T follicular helper cell (primary cell): ENCODE measurements around the gene ICOSLG.
A peak's percentile ranks its signal among the peaks of the same experiment; 100 is the strongest.
"Not testable (repeated sequence)": the region's sequence is repeated elsewhere in the genome, so short reads cannot be mapped to it uniquely, and the experiment has no call there.

ENCODE experiments used
- DNase-seq: peaks from one replicate; pipeline ENCODE4 v3.0.0-alpha.2; 2020; ENCODE audit warnings: low read depth

Gene ICOSLG

DNA sequence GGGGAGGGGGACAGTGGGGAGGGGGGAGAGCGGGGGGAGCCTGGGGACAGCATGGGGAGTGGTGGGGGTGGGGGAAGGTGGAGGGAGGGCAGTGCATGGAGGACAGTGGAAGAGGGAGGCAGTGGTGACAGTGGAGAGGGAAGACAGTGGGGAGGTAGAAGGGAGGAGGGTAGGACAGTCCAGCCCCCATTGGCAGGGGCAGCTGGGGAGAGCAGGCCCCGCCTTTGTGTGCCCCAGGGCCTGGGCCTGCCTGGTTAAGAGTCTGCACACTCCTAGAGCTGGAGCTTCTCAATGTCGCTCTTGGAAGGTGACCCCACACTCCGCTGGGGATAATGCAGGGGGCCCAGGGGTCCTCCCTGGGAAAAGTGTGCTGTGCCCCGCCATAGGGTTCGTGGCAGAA, 15.1 kb downstream of the ICOSLG start:
- DNase-seq, result not testable (repeated sequence)

DNA sequence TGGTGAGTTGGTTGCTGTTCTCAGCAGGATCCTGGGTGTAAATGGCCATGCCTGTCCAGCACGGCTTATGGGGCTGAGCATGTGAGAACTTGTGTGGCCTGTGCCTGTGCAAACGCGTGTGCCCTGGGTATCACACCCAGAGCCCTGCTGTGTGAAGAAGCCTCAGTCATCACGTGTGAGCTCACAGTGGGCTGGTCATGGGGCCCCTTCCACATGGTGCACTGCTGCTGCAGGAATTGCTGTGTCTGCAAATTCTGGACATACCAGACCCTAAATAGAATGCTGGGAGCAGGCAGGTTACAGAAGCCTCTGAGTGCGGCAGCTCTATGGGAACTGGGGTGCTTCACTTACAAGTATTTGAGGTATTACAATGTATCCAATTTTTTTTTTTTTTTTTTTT, 17.4 kb downstream of the ICOSLG start:
- DNase-seq, result not testable (repeated sequence)

DNA sequence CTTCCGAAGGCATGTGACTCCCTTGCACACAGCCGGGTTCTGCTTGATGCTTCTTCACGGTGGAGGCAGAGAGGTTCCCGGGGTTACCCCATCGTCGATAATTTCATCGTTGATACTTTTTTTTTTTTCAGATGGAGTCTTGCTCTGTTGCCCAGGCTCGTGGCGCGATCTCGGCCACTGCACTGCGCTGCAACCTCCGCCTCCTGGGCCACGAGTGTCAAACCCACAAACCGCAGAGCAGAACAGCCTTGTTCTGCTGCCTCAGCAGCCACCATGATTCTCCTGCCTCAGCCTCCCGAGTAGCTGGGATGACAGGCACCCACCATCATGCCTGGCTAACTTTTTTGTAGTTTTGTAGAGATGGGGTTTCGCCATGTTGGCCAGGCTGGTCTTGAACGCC, 20.1 kb downstream of the ICOSLG start:
- DNase-seq, result not testable (repeated sequence)

DNA sequence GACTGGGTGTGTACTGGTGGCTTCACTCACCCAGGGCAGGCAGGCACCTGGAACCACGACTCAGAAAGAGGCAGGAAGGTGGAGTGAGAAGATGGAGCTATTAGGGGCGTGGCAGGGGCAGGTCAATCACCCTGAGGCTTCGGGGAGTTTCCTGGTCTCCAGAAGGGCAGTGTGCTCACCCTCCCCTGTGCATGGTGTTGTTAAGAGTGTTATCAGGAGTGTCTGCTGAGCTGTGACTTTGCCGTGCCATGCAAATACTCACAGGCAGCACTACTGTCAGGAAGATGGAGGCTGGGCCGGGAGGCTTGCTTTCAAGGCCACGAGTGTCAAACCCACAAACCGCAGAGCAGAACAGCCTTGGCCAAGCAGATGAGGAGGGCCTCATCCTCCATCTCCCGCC, 22.3 kb downstream of the ICOSLG start:
- not testable (repeated sequence) for DNase-seq

DNA sequence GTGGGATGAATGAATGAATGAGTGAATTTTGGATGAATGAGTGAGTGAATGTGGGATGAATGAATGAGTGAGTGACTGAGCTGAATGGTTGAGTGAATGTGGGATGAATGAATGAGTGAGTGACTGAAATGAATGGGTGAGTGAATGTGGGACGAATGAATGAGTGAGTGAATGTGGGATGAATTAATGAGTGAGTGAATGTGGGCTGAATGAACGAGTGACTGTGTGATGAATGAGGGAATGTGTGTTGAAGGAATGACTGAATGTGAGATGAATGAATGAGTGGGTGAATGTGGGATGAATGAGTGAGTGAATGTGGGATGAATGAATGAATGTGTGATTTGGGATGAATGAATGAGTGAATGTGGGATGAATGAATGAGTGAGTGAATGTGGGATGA, 28.8 kb downstream of the ICOSLG start:
- not testable (repeated sequence) for DNase-seq

DNA sequence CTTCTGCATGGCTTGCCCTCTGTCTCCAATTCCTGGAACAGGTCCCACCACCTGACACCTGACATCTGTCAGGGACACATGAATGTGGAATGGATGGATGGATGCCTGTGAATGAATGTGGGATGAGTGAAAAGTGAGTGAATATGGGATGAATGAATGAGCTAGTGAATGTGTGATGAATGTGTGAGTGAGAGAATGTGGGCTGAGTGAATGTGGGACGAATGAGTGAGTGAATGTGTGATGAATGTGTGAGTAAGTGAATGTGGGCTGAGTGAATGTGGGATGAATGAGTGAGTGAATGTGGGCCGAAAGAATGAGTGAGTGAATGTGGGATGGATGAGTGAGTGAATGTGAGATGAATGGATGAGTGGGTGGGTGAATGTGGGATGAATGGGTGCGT, 29.2 kb downstream of the ICOSLG start:
- not testable (repeated sequence) for DNase-seq

DNA sequence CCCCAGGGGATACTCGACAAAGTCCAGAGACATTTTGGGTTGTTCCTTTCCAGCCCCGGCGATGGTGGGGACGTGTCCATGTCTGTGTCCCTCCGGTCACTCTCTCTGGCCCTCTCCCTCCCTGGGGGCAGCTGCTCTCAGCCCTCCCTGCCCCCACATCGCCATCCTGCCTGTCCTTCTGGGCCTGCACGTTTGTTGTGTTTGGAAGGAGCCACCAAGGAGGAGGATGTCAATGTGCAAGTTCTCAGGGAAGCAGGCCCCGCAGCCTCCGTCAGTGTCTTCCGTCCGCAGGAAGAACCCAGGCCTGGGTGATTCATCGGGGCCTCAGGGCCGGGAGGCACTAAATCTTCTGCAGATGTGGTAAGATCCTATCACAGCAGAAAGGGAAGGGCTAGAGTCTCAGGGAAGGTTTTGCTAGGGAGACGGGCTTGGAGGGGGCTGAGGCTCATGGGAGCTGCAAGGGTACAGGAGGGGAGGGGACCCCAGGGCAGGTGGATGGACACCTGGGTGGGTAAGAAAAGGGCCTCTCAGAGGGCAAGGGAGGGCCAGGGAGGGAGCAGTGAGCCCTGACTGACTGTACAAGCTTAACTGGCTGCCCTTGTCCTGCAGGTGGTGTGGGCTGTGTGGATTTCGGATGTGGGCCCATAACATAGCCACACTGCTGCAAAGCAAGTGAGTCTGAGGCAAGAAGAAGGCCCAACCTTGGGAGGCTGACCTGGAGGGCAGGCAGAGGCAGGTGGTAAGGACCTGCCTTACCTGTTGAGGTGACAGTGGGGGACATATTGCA, 32.7 kb downstream of the ICOSLG start:
- DNase-seq, result not testable (repeated sequence)

DNA sequence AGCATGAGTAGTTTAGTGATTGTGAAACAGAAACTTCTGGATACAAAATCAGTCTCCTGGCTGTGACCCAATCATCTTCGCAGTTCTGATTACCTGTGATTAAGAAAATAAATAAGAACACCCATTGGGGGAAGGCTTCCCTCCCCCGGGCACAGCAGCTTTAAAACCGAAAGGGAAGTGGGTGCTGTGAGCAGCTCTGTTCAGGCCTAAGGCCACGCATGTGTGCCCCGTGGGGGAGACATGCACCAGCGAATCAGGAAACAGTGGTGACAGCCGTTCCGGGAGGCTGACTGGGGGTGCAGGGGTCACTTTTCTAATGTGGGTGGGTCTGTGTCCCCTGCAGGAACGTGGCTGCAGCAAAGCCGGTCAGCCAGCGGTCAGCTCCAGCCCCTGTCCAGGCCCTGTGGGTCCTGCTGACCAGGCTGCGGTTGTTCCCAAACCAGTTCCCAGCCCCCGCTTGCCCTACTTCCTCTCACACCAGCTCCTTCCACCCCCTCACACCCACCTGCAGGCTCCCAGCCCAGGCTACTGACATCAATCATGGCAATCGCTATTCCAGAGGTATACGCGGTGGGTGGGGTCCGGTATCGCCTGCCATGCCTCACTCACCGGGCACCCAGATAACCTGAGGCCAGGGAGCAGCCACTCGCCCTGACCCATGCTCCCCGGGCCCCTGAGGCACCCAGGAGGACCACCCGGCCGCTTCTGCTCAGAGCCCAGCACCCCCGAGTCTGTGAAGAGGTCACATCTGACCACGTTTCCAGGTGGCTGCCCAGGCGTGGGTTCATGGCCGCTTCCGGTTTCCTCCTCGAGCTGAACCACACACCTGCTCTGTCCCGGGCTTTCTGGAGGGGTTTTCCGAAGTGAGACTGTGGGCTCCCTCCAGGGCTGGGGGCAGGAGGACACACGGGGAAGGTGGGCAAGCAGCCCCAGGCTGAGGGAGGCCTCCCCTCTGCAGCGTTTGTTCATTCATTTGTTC, 33.8 kb downstream of the ICOSLG start:
- DNase-seq, result not testable (repeated sequence)

DNA sequence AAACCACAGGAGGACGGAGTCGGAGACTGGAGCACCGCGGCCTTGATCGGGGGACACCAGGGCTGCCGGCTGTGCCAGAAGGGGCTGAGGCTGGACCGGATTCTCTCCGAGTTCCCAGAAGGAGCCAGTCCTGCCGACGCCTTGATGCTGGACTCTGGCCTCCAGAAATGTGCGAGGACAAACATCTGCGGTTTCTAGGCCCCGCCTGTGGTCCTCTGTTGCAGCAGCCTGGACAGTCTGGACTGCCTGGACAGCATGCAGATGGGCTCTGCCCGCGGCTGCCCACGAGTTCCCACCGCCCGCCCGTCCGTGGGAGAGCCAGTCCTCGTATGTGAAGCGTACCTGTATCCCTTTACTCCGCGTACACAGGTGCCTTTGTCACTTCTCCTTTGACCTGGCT, 34.6 kb downstream of the ICOSLG start:
- DNase-seq, result not testable (repeated sequence)

DNA sequence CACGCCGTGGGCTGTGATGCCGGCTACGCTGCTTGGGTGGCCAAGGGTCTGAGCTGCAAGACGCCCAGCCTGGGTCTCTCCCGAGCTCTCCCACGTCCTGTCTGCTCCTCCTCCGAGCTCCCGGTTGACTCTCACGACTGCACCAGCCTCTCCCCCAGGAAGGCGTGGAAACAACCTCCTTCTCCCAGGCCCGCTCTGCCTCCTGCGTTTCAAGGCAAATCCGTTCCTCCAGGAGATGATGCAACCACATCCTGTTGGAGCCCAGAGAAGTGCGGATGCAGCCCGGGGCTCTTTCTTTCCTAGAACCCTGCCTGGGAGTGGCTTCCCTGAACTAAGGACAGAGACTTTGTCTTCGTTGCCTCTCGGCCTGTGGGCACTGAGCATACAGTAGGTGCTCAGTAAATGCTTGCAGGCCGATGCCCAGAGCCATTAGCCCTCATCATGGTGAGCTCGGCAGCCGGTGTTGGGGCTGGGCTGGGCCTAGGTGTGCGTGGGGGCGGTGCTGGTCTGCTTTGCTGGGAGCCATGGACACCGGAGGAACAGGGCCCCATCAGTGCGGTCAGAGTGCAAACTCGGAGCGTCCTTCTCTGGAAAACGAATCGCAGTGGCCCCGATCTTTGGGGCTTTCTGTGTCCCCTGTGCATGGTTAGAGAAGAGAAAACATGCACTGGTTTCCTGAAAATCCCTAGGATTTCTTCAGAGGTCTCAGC, 38.0 kb downstream of the ICOSLG start:
- not testable (repeated sequence) for DNase-seq

DNA sequence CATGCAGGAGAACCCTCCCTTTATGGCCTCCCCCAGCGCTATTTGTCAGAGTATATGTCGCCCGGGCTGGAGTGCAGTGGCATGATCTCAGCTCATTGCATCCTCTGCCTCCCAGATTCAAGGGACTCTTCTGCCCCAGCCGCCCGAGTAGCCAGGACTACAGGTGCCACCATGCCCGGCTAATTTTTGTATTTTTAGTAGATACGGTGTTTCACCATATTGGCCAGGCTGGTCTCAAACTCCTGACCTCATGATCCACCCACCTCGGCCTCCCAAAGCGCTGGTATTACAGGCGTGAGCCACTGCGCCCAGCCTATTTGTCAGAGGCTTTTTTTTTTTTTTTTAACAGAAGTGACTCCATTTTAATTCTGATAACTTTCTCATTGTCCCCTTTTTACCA, 40.7 kb downstream of the ICOSLG start:
- not testable (repeated sequence) for DNase-seq

DNA sequence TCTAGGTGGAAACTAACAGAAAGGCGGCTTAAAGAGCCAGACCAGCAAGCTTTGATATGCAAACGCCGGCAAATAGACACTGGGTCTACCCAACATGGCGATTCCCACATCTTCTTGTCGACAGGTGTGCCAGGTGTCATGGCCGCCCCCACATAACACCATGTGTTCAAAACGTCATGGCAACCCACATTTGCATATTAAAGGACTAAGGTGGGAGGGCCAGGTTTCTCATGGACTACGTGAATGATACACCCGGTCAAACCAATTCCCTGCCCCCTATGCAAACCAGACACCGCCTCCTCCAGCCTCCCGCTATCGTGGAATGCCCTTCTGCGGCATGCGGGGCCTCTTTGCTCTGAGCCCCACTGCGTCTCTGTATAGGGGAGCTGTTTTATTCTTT, 41.3 kb downstream of the ICOSLG start:
- DNase-seq, result no peak

DNA sequence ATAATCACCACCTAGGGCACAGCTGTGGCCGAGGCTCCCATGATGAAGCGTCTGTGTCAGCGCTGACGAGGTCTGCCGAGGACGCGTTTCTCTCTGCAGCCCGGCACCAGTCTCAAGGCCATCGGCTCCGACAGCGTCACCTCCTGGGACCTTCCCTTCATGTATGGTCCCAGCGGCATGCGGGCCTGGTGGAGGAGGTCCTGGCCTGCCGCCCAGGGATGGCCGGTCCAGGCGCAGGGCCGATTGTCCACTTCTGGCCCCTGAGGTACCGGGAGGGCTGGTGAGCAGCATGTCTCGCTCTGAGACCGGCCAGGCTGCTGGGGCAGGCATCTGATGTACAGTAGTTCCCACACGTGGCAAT, 43.6 kb downstream of the ICOSLG start:
- DNase-seq, result not testable (repeated sequence)

DNA sequence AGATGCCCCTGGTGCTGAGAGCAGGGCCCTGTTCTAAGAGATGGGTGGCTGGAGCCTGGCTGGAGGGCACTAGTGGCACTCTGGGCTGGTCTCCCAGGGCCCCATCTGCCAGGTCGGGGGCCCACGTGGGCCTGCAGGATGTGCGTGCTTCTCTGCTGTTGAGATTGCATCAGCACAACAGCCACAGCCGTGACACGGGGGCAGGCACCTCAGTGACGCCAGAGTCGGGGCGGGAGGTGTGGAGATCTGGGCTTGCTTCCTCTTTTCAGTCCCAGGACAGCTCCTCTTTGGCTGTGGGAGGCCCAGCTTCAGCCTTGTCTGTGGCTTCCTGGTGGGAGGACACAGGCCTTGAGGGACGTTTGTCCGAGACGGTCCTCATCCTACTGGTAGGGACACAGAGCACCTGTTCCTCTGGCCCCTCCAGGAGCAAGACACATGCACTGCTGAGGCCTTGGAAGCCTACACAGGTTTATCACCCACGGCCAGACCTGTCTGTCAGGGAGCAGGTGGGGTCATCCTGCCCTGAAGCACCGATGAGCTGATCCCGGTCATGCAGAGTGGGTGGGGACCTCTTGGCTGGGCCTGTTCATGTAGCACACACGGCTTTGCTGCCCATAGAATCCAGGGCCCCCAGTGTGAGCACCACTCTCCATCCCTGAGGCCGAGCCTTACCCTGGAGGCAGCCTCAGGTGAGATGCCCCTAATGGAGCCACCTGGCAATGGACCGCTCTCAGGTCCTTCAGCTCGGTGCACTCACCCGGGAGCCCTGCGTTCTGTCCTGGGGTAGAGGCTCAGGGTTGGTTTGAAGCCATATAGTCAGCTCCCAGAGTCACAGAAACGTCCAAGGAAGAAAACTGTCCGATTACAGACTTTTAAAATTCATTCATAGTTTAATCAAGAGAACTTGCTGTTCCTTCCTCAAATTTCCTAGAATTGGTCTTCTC, 44.3 kb downstream of the ICOSLG start:
- peak; percentile 52 for DNase-seq

DNA sequence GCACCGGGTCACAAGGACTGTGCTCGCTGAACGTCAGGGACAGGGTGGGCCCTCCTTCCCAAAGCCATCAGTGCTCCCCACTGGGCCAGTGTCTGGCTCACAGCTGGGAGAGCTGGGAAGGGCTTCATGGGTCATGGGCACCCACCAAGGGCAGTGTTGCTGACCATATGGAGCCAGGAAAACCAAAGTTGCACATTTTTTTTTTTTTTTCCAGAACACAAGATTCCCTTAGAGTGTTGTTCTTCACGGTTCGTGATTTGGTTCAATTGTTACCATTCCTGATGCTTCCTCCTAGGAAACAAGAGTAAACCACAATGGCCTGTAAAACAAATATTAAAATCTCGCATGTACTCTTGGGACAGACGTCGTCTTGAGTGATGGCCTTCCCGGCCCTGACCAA, 45.9 kb downstream of the ICOSLG start:
- DNase-seq, result not testable (repeated sequence)

DNA sequence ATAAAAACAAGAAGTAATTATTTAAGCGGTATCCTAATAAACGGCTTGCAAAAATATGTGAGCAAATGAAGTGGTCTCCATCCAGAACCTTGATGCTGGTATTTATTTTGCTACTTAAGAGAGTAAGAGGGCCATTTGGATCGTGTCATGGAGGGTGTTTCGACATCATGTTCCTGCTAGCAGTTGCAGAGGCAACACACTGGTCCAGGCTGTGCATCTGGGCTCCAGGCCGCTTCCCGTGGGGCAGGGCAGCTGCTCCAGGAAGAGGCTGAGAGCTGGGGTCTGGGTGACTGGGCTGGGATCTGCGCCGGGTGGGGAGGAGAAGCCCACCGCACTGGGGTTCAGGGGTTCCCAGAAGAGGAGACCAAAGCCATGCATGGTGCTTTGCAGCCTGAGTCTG, 46.3 kb downstream of the ICOSLG start:
- DNase-seq, result not testable (repeated sequence)

DNA sequence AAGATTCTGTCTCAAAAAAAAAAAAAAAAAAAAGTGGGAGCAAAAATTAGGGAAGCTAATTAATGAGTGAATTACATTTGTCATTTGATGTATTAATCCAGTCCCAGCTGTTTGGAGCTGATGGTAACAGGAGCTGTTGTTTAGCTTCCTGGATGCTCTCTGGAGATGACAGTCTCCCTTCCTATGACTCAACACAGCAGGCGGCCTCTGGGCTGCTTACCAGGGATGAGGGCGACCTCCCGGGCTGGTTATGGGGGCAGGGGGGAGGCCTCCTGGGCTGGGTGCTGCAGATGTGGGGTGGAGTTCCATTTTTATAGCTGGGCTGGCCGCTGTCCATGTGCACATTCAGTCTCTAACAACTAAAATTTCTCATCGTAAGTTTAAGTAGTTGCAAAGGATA, 47.6 kb downstream of the ICOSLG start:
- DNase-seq, result not testable (repeated sequence)

DNA sequence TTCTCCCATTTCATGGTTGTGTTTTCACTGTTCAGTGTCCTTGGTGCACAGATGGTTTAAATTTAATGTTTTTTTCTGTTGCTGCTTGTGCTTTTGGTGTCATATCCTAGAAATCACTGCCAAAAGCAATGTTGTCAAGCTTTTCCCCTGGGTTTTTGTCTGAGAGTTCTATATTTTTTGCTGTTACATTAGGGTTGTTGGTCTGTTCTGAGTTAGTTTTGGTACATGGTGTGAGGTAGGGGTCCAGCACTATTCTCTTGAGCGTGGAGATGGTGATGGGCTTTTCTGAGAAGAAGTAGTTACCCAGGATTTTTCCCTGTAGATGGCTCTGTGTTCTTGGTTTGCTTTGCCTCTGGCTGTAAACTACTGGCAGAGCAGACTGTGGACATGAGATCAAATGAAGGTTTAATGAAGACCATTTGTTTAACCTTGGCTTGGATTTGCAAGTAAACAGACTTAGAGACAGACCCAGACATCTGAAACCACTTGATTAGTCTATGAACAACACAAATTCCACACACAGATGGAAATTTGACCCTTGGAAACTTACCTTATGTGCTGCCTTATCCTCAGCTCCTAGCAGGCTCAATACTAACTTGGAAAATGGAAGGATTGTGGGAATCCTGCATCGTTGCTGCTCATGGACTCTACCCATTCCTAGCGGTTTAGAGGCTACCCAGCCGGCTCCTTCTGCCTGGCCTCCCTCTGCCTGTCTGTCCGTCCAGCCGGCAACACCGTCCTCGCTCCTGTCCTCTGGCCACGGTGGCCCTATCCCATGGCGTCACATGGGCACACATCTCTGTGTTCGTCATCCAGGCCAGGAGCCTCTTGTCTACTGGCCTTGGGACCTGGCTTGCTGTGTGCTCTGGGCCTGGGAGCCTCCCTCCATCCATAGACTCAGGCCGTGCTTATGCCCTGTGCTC, 50.1 kb downstream of the ICOSLG start:
- DNase-seq, result not testable (repeated sequence)

DNA sequence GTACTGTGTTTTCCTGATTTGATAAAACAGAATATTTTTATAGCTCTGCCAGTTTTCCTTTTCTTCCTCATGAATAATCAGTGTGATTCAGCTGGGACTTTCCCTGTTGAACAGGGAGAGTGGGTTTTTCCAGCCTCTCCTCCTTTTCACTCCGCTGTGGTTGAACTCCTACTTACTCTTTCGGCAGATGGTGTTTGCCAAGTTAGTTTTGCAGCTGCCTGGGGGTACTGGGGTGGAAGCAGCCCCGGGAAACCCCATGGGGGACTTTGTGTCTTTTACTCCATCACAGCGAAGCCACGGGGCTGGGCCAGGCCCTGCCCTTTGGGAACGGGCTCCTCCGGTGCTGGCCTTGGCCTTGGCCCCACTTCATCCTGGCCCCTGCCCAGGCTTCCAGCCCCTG, 55.9 kb downstream of the ICOSLG start:
- not testable (repeated sequence) for DNase-seq

DNA sequence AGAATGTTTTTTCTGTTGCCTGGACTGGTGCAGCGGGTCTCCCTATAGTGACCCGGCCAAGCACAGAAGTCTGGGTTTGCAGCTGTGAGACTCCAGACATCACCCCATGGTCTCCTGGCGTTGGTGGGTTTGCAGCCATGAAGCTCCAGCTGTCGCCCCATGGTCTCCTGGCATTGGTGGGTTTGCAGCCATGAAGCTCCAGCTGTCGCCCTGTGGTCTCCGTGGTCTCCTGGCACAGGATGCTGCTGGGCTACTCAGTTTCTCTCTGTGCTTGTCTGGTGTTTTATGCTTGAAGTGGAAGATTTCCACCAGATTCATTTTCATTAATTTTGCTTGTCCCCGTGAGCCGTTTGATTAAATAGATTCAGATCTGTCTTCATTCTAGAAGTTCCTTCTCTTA, 58.5 kb downstream of the ICOSLG start:
- not testable (repeated sequence) for DNase-seq
